Subcutaneous adipose tissue (tissue), 4 donors: ENCODE measurements around the gene GRIK1. TPM values are rescaled to one million over a fixed set of nuclear protein-coding genes. Genes with fewer than 3 reads are reported as not detected.

ENCODE experiments used
- CTCF ChIP-seq: fragments of 450-650 bp; IDR thresholded peaks from one replicate; pipeline ENCODE4 v1.5.1; 2016; ENCODE audit warnings: low read depth, mild to moderate bottlenecking, control low read depth, antibody characterized with exemption, moderate library complexity
- total RNA-seq, 4 donors: library from RNA; depleted of rRNA; stranded (reverse); fragments of >200 nt; gene quantifications; one replicate each; pipeline ENCODE4 v1.1.0, GENCODE V29; 2016

Gene GRIK1
- total RNA-seq, 4 donors from 2014 or later: 0.17 TPM; not detected in 3

DNA sequence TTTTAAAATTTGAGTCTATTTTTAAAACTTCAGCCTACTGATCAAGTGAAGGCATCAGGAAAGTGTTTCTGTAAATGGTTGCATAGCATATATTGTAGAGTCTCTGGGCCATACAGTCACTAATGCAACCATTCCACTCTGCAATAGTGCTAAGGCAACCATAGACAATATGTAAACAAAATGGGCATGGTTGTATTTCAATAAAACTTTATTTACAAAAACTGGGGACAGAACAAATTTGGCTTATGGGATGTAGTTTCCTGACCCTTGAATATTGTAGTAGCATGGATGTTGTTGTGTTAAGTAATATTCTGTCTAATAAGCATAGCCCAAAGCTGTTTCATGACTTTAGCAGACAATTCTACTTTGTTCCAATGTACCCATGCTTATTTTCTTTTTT, 117.7 kb downstream of the GRIK1 start:
- no peak for TF ChIP-seq CTCF

GRCh38 chr21:29821230-29821629, 118.6 kb downstream of the GRIK1 start:
- no peak for TF ChIP-seq CTCF

DNA sequence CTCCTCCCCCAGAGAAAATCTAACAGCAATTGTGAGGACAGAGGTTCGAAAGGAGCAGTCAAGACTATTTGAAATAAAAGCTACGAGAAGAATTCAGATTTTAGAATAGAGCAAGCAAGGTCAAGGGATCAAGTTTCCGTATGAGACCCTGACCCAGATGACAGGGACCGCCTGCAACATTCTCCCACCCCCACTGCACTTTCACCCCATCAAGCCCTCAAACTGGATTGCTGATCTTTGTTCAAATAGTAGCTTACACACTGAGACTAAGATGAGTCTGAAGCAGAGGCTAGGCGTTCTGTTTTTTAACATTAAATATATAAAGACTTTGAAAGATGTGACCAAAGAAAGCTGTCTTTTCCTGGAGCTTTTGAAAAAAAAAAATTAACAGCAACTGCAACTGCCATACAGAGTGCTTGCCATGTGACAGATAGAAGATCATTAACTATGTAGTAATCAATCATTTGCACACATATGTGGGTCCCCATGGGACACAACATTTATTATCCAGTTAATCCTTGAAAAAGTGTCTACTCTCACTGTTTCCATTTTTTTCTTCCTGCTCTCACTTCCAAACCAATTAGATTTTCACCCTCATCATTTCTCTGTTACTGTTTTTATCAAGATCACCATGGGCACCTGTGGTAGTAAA, 120.0 kb downstream of the GRIK1 start:
- no peak for TF ChIP-seq CTCF

DNA sequence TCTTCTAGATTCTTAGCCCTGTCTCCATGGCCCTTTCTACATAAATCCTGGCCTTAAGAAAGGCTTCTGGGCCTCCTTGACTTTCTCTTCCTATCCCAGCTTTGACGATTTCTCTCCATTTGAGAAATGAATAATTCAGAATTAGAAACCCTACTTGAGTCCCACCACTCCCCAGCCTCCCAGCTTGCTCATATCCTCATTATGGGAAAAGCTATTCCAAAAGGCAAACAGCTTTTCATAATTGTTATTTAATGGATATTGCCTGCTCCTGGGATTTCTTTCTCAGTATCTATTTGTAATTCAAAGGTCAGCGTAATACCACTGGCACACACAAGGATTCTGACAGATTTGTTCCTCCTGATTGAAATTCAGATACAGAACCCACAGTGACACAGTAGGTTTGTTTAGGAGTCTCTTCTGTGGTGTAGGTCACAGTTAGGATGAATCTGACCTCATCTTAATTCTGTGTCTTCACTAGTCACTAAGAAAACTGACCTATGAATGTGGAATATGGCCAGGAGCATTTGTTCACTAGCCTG, 121.3 kb downstream of the GRIK1 start:
- no peak for TF ChIP-seq CTCF

DNA sequence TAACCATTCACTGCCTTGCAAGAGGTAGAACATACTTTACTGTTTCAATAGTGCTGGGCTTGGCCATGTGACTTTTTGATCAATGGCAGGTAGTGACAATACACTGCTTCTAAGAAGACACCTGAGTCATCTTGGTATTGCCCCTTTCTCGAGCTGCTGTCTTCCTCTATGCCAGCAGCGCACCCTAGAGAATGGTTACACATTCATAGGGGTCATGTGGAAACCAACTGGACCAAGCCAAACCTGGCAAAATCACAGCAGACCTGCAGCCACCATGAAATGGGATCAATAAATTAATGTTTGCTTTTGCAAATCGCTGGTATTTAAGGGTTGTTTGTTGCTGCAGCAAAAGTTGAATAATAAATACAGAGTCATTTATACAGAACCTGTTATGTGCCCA, 122.3 kb downstream of the GRIK1 start:
- no peak for TF ChIP-seq CTCF

DNA sequence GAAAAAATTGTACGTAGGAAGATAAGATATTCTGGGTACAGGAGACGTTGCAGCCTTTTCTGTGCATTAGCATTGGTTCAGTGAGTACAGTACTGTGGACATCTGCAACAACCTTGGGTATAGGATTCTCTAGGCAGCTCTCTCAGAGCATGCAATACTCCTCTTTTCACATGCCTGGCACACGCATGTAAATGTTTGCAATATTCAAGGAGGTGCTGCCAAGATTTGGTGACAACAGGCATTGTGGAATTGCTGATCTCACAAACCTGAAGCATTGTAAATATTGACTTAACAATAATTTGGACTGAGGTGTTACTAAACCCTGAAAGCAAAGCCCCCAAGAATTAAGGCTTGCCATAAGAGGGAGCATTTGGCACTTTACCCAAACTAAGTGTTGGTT, 126.8 kb downstream of the GRIK1 start:
- no peak for TF ChIP-seq CTCF

DNA sequence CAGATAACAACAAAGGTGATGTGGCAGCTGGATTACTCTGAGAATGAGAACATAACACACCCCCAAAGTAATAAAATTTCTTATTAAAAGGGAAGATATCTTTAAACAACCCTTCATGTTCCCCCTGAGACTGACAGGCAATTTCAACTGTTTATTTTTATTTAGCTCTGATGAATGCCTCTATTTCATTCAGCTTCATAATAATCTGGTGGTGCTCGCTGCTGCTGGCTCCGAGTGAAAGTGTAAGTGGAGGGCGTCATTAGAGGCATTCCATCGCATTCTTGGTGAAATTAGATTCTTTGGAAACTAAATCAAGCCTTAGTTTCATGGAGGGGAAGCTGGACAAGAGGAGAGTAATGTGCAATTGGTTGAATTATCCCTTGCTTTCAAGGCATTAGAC, 128.9 kb downstream of the GRIK1 start:
- TF ChIP-seq CTCF: no peak
